ENCODE data around the gene PLA2G6.

Gene PLA2G6

DNA sequence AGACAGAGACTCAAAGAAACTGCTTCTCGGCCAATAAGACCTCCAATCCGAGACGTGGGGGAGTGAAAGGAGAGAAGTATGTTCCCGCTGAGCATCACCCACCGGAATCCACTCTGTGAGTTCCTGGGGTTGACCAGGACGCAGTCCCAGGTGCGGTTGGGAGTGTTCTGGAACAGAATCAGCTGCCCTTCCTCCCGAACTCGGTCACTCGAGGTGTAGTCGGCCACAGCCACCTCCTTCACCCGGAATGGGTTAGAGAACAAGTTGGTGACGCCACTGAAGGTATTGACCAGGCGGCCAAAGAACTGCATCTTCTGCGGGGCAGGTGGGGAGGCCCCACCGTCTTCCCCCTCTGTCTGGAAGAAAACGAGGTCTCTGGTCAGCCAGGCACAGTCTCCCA, 12.5 kb downstream of the PLA2G6 start:
- ATAC-seq (ENCODE audit: insufficient read depth, low read depth): no peak

GRCh38 chr22:38167988-38168407, 13.6 kb downstream of the PLA2G6 start:
- Histone ChIP-seq H3K9me3 (ENCODE audit: insufficient read depth, low read length, severe bottlenecking) (no peaks in the 10 kb centered on the region), H3K9ac (ENCODE audit: low read depth, low read length) (no peak overlapping the region), H3K27ac (ENCODE audit: low read length) (no peak overlapping the region), H3K4me3 (ENCODE audit: low read depth in 1 of 2, low read length in 2 of 2) (no peak overlapping the region), H3K4me2 (ENCODE audit: insufficient read depth, low read length) (no peak overlapping the region), H3K4me1 (ENCODE audit: insufficient read depth, low read length) (peaks cover 10% of the 10 kb centered on the region), H3K36me3 (ENCODE audit: insufficient read depth, low read length) (peaks cover 67% of the 10 kb centered on the region), H3K79me2 (ENCODE audit: insufficient read depth, low read length) (peaks cover 17% of the 10 kb centered on the region), H3K27me3 (ENCODE audit: insufficient read depth, low read length, poor library complexity) (no peaks in the 10 kb centered on the region), H2AFZ (ENCODE audit: low read depth, low read length) (no peak overlapping the region), H4K20me1 (ENCODE audit: insufficient read depth, low read length) (peaks cover 43% of the 10 kb centered on the region)
- DNase-seq (no peak), ATAC-seq (ENCODE audit: insufficient read depth, low read depth) (no peak)
- TF ChIP-seq EZH2 (IDR thresholded peaks at IDR 0.05; ENCODE audit: borderline replicate concordance, low read depth, low read length, severe bottlenecking) (no peak), CTCF (IDR thresholded peaks at IDR 0.05; ENCODE audit: borderline replicate concordance, extremely low read depth, low read length, poor library complexity, severe bottlenecking) (no peak)

More for the DNA sequence above, 12.5 kb downstream of the PLA2G6 start:
- TF ChIP-seq EZH2 (IDR thresholded peaks at IDR 0.05; ENCODE audit: borderline replicate concordance, low read depth, low read length, severe bottlenecking): no peak
- TF ChIP-seq CTCF (IDR thresholded peaks at IDR 0.05; ENCODE audit: borderline replicate concordance, extremely low read depth, low read length, poor library complexity, severe bottlenecking): no peak
- Histone ChIP-seq H2AFZ (ENCODE audit: low read depth, low read length) (no peak overlapping the region), H3K4me1 (ENCODE audit: insufficient read depth, low read length) (no peaks in the 10 kb centered on the region), H3K36me3 (ENCODE audit: insufficient read depth, low read length) (peaks cover 62% of the 10 kb centered on the region), H3K9me3 (ENCODE audit: insufficient read depth, low read length, severe bottlenecking) (no peaks in the 10 kb centered on the region), H4K20me1 (ENCODE audit: insufficient read depth, low read length) (peaks cover 35% of the 10 kb centered on the region), H3K27me3 (ENCODE audit: insufficient read depth, low read length, poor library complexity) (no peaks in the 10 kb centered on the region), H3K9ac (ENCODE audit: low read depth, low read length) (no peak overlapping the region), H3K4me3 (ENCODE audit: low read depth in 1 of 2, low read length in 2 of 2) (no peak overlapping the region), H3K4me2 (ENCODE audit: insufficient read depth, low read length) (no peak overlapping the region), H3K27ac (ENCODE audit: low read length) (no peak overlapping the region), H3K79me2 (ENCODE audit: insufficient read depth, low read length) (peaks cover 24% of the 10 kb centered on the region)
- DNase-seq: no peak

- DNase-seq (no peak), ATAC-seq (ENCODE audit: insufficient read depth, low read depth) (no peak)
- Histone ChIP-seq H3K36me3 (ENCODE audit: insufficient read depth, low read length) (peaks cover 67% of the 10 kb centered on the region), H3K9me3 (ENCODE audit: insufficient read depth, low read length, severe bottlenecking) (no peaks in the 10 kb centered on the region), H4K20me1 (ENCODE audit: insufficient read depth, low read length) (peaks cover 41% of the 10 kb centered on the region), H3K79me2 (ENCODE audit: insufficient read depth, low read length) (peaks cover 6% of the 10 kb centered on the region), H3K27me3 (ENCODE audit: insufficient read depth, low read length, poor library complexity) (no peaks in the 10 kb centered on the region), H3K4me1 (ENCODE audit: insufficient read depth, low read length) (peaks cover 14% of the 10 kb centered on the region), H3K9ac (ENCODE audit: low read depth, low read length) (no peak overlapping the region), H3K4me2 (ENCODE audit: insufficient read depth, low read length) (no peak overlapping the region), H2AFZ (ENCODE audit: low read depth, low read length) (no peak overlapping the region), H3K27ac (ENCODE audit: low read length) (no peak overlapping the region), H3K4me3 (ENCODE audit: low read depth in 1 of 2, low read length in 2 of 2) (no peak overlapping the region)
- no peak for TF ChIP-seq CTCF (IDR thresholded peaks at IDR 0.05; ENCODE audit: borderline replicate concordance, extremely low read depth, low read length, poor library complexity, severe bottlenecking)
- TF ChIP-seq EZH2 (IDR thresholded peaks at IDR 0.05; ENCODE audit: borderline replicate concordance, low read depth, low read length, severe bottlenecking): no peak
Measured at GRCh38 chr22:38165922-38166593, 15.6 kb downstream of the PLA2G6 start.
